ENCODE measurements around the gene VAV1. TPM values are rescaled to one million over a fixed set of nuclear protein-coding genes. Genes with fewer than 3 reads are reported as not detected.

VAV1 gene
- total and polyA plus RNA-seq, 10 of the 15 experiments (the other 5 are each of a cell fraction or from before 2014, with no cell fraction given) = 1.6 to 76.8 (median 40.7) TPM

- BruUV-seq (replicated peaks) = no TSS peak
- no peak overlapping the region for H3K27ac ChIP-seq (ENCODE audit: control insufficient read depth, insufficient read depth)
- H3K4me3 ChIP-seq = no peak overlapping the region
- no peak for TF ChIP-seq KLF5 (IDR thresholded peaks at IDR 0.05; ENCODE audit: partially characterized antibody)
- no peak for TF ChIP-seq TCF7 (IDR thresholded peaks at IDR 0.05; ENCODE audit: borderline replicate concordance)
- no peak for TF ChIP-seq YBX1 (IDR thresholded peaks at IDR 0.05)
- TF ChIP-seq, protein P1, sequence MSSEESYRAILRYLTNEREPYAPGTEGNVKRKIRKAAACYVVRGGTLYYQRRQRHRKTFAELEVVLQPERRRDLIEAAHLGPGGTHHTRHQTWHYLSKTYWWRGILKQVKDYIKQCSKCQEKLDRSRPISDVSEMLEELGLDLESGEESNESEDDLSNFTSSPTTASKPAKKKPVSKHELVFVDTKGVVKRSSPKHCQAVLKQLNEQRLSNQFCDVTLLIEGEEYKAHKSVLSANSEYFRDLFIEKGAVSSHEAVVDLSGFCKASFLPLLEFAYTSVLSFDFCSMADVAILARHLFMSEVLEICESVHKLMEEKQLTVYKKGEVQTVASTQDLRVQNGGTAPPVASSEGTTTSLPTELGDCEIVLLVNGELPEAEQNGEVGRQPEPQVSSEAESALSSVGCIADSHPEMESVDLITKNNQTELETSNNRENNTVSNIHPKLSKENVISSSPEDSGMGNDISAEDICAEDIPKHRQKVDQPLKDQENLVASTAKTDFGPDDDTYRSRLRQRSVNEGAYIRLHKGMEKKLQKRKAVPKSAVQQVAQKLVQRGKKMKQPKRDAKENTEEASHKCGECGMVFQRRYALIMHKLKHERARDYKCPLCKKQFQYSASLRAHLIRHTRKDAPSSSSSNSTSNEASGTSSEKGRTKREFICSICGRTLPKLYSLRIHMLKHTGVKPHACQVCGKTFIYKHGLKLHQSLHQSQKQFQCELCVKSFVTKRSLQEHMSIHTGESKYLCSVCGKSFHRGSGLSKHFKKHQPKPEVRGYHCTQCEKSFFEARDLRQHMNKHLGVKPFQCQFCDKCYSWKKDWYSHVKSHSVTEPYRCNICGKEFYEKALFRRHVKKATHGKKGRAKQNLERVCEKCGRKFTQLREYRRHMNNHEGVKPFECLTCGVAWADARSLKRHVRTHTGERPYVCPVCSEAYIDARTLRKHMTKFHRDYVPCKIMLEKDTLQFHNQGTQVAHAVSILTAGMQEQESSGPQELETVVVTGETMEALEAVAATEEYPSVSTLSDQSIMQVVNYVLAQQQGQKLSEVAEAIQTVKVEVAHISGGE (CRISPR knock-in tag; IDR thresholded peaks at IDR 0.05) = no peak
- TF ChIP-seq ZNF24 (IDR thresholded peaks at IDR 0.05) = no peak
- TF ChIP-seq TBL1XR1 (IDR thresholded peaks at IDR 0.05; ENCODE audit: low read depth, low read length) = no peak
- no peak for TF ChIP-seq CHD1 (IDR thresholded peaks at IDR 0.05; ENCODE audit: low read depth, low read length)
- TF ChIP-seq HDAC2 (IDR thresholded peaks at IDR 0.05) = no peak
- no peak for TF ChIP-seq NR2F1 (conservative IDR thresholded peaks at IDR 0.05)
- no peak for TF ChIP-seq SUPT20H (IDR thresholded peaks at IDR 0.05; ENCODE audit: borderline replicate concordance, control insufficient read depth, low read depth, low read length)
- TF ChIP-seq CUX1 (IDR thresholded peaks at IDR 0.05; ENCODE audit: insufficient replicate concordance, low read depth, low read length) = no peak
- no peak for TF ChIP-seq RAD51 (IDR thresholded peaks at IDR 0.05)
- TF ChIP-seq RB1 (IDR thresholded peaks at IDR 0.05; ENCODE audit: borderline replicate concordance) = no peak
- no peak for TF ChIP-seq CEBPB (IDR thresholded peaks at IDR 0.05; ENCODE audit: borderline replicate concordance in 1 of 2, low read depth in 2 of 2, low read length in 2 of 2)
- TF ChIP-seq ESRRA (IDR thresholded peaks at IDR 0.05; ENCODE audit: low read length) = no peak
- intact Hi-C loops (cut with micrococcal nuclease; ENCODE audit: unreplicated experiment) (no loop called here), in situ Hi-C loops (cut with MboI) (no loop called here)
- SMC1A ChIA-PET (ENCODE audit: uncharacterized antibody, unreplicated experiment) = no interaction called here
- no peaks in the 10 kb centered on the region for H3K9me3 ChIP-seq (replicated peaks; ENCODE audit: control insufficient read depth, insufficient read depth, low read length)
- H3K9ac ChIP-seq (ENCODE audit: control insufficient read depth, insufficient read depth, low read length) = no peak overlapping the region
- ATAC-seq = no peak
- H3K4me1 ChIP-seq (ENCODE audit: control insufficient read depth, insufficient read depth, low read length) = peaks cover 21% of the 10 kb centered on the region
- FAIRE-seq = no peak
- H3K27me3 ChIP-seq (replicated peaks in 1 of 2; ENCODE audit: control insufficient read depth in 2 of 2, insufficient read depth in 2 of 2, low read length in 1 of 2) = no peaks in the 10 kb centered on the region
- no peaks in the 10 kb centered on the region; a peak in 2 of 4 replicates for H3K36me3 ChIP-seq (ENCODE audit: control insufficient read depth in 2 of 2, insufficient read depth in 2 of 2, low read length in 1 of 2)
- no peak overlapping the region for H3K4me2 ChIP-seq (ENCODE audit: control insufficient read depth, insufficient read depth)
- H2AFZ ChIP-seq (ENCODE audit: control insufficient read depth, low read depth, low read length) = no peak overlapping the region
- peaks cover 11% of the 10 kb centered on the region for H3K79me2 ChIP-seq (ENCODE audit: control insufficient read depth, insufficient read depth, low read length)
- no peaks in the 10 kb centered on the region for H4K20me1 ChIP-seq (ENCODE audit: control insufficient read depth, insufficient read depth)
- RAD21 ChIA-PET (ENCODE audit: unreplicated experiment) = no interaction called here
- WGBS (ENCODE audit: insufficient coverage, insufficient replicate concordance, low lambda C conversion rate, missing lambda C conversion rate) = 95% methylated on average over 20 of the region's 30 CpGs
- POLR2A ChIA-PET = no interaction called here
- DNase-seq (ENCODE audit: low read depth, low spot score) = no peak
- CTCF ChIA-PET = no interaction called here
These were observed 41.4 kb upstream of the VAV1 start for GRCh38 chr19:6730941-6731670.

Measured in GM12878 (cell line).